BLaER1 (cell line): ENCODE data around the gene TSPAN9.
A peak's percentile ranks its signal among the peaks of the same experiment; 100 is the strongest.

ENCODE experiments used
- H3K27ac ChIP-seq: shearing (Covaris generic); formaldehyde crosslinking; 2 replicates; pipeline ENCODE4 v1.8.1; 2022
- H3K27me3 ChIP-seq: shearing (Covaris generic); formaldehyde crosslinking; 2 replicates; pipeline ENCODE4 v1.8.1; 2022
- H3K36me3 ChIP-seq: shearing (Covaris generic); formaldehyde crosslinking; 2 replicates; pipeline ENCODE4 v1.8.1; 2022
- H3K4me1 ChIP-seq: shearing (Covaris generic); formaldehyde crosslinking; 2 replicates; pipeline ENCODE4 v1.8.1; 2022
- H3K4me2 ChIP-seq: shearing (Covaris generic); formaldehyde crosslinking; 2 replicates; pipeline ENCODE4 v1.8.1; 2022
- H3K4me3 ChIP-seq: shearing (Covaris generic); formaldehyde crosslinking; 2 replicates; pipeline ENCODE4 v1.8.1; 2022
- H3K9ac ChIP-seq: shearing (Covaris generic); formaldehyde crosslinking; 2 replicates; pipeline ENCODE4 v1.8.1; 2022
- H3K9me3 ChIP-seq: shearing (Covaris generic); formaldehyde crosslinking; 2 replicates; pipeline ENCODE4 v1.8.1; 2022
- H4K20me1 ChIP-seq: shearing (Covaris generic); formaldehyde crosslinking; 2 replicates; pipeline ENCODE4 v1.8.1; 2022
- Cebpa-rat ChIP-seq: shearing (Covaris generic); IDR thresholded peaks from 2 replicates; pipeline ENCODE4 v1.8.1; 2022

TSPAN9 gene

DNA sequence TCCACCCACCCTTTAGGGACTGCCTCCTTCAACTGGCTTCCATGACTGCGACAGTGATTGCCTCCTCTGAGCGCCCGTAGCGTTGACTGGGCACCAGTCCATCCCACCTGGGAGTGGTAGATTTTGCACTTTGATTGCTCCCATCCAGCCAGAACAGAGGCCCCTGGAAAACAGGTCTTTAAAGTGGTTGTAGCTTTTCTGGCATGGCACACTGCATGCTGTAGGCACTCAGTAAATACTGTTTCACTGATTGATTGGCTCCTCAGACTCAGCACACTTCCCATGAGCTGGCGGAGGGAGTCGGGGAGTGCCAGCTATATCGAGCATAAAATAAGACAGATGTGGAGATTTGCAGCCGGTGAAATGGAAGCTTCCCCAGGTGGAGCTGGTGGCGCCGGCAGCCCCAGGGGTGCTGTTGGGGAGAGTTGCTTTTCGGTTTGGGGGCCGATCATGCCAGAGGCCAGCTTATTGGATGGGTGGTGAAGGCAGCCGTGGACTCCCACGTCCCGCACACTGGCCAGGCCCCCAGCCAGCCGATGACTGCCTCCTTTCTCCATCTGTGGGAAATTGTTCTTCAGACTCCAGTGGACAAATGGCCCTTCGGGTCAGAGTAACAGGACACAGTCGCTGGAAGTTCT, 200.2 kb downstream of the TSPAN9 start:
- Histone ChIP-seq H3K9ac (no peak overlapping the region), H3K36me3 (no peaks in the 10 kb centered on the region), H4K20me1 (no peaks in the 10 kb centered on the region), H3K9me3 (no peaks in the 10 kb centered on the region), H3K27me3 (no peaks in the 10 kb centered on the region), H3K4me2 (no peak overlapping the region), H3K27ac (no peak overlapping the region), H3K4me1 (peaks cover 86% of the 10 kb centered on the region), H3K4me3 (no peak overlapping the region)
- no peak for TF ChIP-seq Cebpa-rat

DNA sequence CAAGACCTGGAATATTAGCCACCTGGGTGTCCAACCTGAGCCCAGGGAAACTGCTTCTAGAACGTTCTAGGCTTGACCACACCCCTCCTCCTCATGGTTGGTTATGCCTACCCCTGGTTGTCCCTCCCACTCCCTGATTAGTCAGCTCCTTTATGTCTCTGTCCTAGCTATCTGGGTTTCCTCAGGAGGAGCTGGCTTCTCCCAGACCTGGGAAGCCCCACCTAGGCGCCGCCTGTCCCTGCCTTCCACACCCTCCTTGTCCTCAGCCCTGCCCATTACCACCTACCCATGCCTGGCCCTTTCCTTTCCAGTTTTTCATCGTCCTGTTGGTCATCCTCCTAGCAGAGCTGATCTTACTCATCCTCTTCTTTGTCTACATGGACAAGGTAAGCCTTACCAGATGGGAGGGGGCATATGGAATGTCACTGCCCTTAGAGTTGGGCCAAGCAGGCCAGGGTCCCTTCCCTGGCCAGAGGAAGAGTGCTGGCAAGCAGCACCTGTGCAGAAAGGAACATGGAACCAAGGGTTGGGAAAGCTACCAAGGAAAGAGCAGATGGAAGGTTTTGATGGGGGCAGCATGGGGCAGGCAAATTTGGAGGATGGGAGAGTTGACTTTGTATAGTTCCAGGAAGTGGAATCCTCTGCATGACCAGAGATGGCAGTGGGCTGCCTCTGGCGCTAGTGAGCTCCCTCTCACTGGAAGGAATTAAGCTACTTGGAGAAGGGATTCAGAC, 201.7 kb downstream of the TSPAN9 start:
- no peak for TF ChIP-seq Cebpa-rat
- Histone ChIP-seq H3K9me3 (no peaks in the 10 kb centered on the region), H3K9ac (no peak overlapping the region), H3K4me3 (no peak overlapping the region), H4K20me1 (no peaks in the 10 kb centered on the region), H3K4me1 (peaks cover 86% of the 10 kb centered on the region), H3K36me3 (no peaks in the 10 kb centered on the region), H3K27me3 (no peaks in the 10 kb centered on the region), H3K4me2 (peak overlapping the region; percentile 88), H3K27ac (peak overlapping the region; percentile 29; the same call in 1 of the 2 replicates)

DNA sequence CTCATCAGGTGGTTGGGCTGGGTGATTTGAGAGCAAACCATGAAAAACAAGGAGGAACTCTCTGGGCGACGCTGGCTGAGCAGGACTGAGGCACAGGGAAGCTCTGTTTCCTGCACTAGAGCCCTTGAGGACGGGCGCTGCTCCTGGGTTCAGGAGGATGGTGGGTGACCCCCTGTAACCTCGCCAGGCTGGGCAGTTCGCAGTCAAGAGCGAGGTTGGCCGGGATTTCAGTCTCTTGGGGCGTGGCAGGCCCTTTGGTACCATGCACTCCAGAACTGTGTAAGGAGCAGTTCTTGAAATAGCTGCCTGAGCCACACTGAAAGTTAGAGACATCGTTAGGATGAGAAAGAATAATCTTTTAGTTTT, 202.2 kb downstream of the TSPAN9 start:
- no peaks in the 10 kb centered on the region for H3K36me3 ChIP-seq
- peaks cover 86% of the 10 kb centered on the region for H3K4me1 ChIP-seq
- H3K27me3 ChIP-seq = no peaks in the 10 kb centered on the region
- no peak overlapping the region for H3K9ac ChIP-seq
- peak overlapping the region; percentile 88 for H3K4me2 ChIP-seq
- H4K20me1 ChIP-seq = no peaks in the 10 kb centered on the region
- no peaks in the 10 kb centered on the region for H3K9me3 ChIP-seq
- TF ChIP-seq Cebpa-rat = no peak
- no peak overlapping the region for H3K4me3 ChIP-seq
- peak overlapping the region; percentile 29; the same call in 1 of the 2 replicates for H3K27ac ChIP-seq

DNA sequence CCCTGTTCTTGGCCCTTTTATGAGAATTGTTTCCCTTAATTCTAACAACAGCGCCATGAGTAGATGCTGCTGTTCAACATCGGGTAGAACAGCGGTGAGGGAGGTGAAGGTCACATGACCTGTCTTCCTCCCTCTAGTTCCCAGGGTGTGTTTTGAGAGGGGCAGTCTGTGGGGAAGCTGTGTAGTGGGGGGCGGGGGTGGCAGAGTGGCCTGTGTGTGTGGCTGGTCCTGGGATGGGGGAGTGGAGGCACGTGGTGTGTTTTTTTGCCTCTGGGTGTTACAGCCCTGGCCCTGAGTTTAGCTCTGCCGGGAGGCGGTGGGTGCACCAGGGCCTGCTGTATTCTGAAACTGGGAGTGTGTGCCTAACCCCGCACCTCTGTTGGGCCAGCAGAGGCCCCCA, 202.7 kb downstream of the TSPAN9 start:
- Histone ChIP-seq H4K20me1 (no peaks in the 10 kb centered on the region), H3K9me3 (no peaks in the 10 kb centered on the region), H3K36me3 (no peaks in the 10 kb centered on the region), H3K4me1 (peaks cover 86% of the 10 kb centered on the region), H3K4me2 (peak overlapping the region; percentile 88), H3K9ac (no peak overlapping the region), H3K27ac (peak overlapping the region; percentile 77; the same call in 1 of the 2 replicates), H3K27me3 (no peaks in the 10 kb centered on the region), H3K4me3 (no peak overlapping the region)
- TF ChIP-seq Cebpa-rat = no peak

DNA sequence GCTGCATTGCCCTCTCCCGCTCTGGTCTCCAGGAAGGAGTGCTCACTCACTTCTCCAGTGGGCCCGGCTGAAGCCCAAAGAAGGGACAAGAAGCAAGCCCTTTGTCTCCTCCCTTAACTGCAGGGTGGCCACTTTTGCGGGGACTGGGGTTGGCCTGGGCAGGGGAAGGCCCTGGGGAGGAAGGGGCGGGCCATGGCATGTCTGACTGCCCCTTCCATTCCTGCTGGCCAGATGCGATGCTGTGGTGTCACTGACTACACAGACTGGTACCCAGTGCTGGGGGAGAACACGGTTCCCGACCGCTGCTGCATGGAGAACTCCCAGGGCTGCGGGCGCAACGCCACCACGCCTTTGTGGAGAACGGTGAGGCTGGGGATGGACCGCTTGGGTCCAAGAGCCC, 203.8 kb downstream of the TSPAN9 start:
- Histone ChIP-seq H3K27ac (peak overlapping the region; percentile 77), H3K4me2 (peak overlapping the region; percentile 88), H3K9ac (no peak overlapping the region), H3K27me3 (no peaks in the 10 kb centered on the region), H3K36me3 (no peaks in the 10 kb centered on the region), H4K20me1 (no peaks in the 10 kb centered on the region), H3K4me3 (no peak overlapping the region), H3K4me1 (peaks cover 86% of the 10 kb centered on the region), H3K9me3 (no peaks in the 10 kb centered on the region)
- no peak for TF ChIP-seq Cebpa-rat

DNA sequence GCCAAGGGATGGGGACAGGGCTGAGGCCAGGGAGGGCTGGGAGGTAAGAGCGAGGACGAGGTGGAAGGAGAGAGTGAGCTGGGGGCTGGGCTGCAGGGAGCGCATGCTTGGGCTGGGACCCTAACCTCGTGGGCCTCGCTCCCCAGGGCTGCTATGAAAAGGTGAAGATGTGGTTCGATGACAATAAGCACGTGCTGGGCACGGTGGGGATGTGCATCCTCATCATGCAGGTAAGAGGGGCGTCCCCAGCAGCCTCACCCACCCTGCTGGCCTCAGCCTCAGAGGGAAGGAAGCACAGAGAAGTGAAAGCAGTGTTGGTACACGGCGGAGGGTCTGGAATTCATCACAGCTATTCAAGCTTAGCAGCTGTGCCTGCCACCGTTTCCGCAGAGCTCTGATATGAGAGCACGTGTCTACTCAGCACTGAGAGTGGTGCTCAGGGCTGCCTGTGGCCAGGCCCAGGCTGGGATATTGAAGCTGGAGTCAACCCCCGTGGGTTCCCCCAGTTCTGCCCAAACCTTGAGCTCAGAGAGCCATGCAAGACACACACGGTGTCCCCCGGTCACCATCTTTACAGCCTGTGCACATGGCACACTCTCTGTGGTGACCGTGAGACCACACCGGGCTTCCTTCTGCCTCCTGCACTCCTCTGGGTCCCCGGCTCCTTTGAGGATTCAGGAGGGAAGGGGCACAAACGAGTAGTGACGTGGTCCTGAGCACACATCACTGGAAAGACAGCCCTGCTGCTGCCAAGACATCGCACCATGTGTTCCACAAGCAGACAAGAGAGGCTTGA, 204.6 kb downstream of the TSPAN9 start:
- H3K27ac ChIP-seq = peak overlapping the region; percentile 77
- H3K4me3 ChIP-seq = no peak overlapping the region
- peak overlapping the region; percentile 88 for H3K4me2 ChIP-seq
- H4K20me1 ChIP-seq = no peaks in the 10 kb centered on the region
- H3K4me1 ChIP-seq = peaks cover 86% of the 10 kb centered on the region
- TF ChIP-seq Cebpa-rat = no peak
- H3K9ac ChIP-seq = peak overlapping the region; percentile 17; the same call in 1 of the 2 replicates
- no peaks in the 10 kb centered on the region for H3K36me3 ChIP-seq
- H3K27me3 ChIP-seq = no peaks in the 10 kb centered on the region
- no peaks in the 10 kb centered on the region for H3K9me3 ChIP-seq

DNA sequence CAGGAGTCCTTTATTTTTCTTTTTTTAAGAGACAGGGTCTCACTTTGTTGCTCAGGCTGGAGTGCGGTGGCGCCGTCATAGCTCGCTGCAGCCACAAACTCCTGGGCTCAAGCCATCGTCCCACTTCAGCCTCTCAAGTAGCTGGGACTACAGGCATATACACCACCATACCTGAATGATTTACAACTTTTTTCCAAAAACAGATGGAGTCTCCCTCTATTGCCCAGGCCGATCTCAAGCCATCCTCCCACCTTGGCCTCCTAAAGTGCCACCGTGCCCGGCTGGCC, 205.1 kb downstream of the TSPAN9 start:
- Histone ChIP-seq H3K4me2 (peak overlapping the region; percentile 88), H3K27me3 (no peaks in the 10 kb centered on the region), H3K9ac (peak overlapping the region; percentile 17; the same call in 1 of the 2 replicates), H3K9me3 (no peaks in the 10 kb centered on the region), H3K27ac (peak overlapping the region; percentile 77), H4K20me1 (no peaks in the 10 kb centered on the region), H3K4me1 (peaks cover 91% of the 10 kb centered on the region), H3K4me3 (no peak overlapping the region), H3K36me3 (no peaks in the 10 kb centered on the region)
- TF ChIP-seq Cebpa-rat = no peak

DNA sequence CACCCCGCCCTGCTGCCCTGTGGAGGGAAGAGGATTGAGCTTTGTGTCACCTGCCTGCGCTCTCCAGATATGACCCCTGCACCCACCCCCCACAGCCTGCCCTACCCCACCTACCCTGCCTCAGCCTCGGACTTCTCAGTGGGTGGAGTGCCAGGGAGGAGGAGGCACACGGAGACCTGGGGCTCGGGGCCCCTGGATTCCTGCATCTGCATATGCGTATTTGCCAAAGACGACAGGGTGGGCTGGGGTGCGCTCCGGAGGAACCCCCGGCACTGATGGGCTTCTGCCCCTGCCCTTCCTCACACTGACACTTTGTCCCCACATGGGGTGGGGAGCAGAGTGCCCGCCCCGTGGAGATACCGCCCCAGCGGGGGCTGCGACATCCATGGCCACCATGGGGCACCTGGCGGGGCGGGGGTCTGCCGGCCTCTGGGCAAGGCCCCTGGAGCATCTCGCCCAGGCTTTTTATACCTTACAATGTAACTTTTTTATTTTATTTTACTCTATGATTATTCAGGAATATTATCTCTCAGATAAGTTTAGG, 206.0 kb downstream of the TSPAN9 start:
- Histone ChIP-seq H4K20me1 (no peaks in the 10 kb centered on the region), H3K27ac (peak overlapping the region; percentile 77; the same call in 1 of the 2 replicates), H3K27me3 (no peaks in the 10 kb centered on the region), H3K4me2 (peak overlapping the region; percentile 88), H3K36me3 (no peaks in the 10 kb centered on the region), H3K4me3 (no peak overlapping the region), H3K4me1 (peaks cover 97% of the 10 kb centered on the region), H3K9me3 (no peaks in the 10 kb centered on the region), H3K9ac (peak overlapping the region; percentile 1; the same call in 1 of the 2 replicates)
- no peak for TF ChIP-seq Cebpa-rat

DNA sequence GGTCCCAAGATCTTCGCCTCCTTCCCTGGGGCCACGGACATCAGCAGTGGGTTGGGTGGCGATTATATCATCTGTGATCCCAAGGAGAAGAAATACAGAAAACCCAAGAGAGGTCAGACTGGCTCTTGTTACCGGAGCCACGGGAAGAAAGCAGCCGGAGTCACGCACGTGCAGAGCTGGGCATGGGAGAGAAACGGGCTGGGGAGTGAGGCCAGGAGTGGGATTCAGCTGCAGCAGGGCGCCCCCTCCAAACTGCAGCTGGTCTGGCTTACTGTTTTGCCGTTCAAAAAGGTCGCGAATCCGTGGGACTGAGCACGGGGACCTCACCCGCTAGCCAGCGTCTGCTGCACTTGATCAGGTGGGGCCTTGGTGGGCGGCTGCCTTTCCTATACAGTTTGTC, 207.2 kb downstream of the TSPAN9 start:
- Histone ChIP-seq H3K9me3 (no peaks in the 10 kb centered on the region), H3K36me3 (no peaks in the 10 kb centered on the region), H3K27me3 (no peaks in the 10 kb centered on the region), H4K20me1 (no peaks in the 10 kb centered on the region), H3K9ac (peak overlapping the region; percentile 30; the same call in 1 of the 2 replicates), H3K27ac (peak overlapping the region; percentile 67), H3K4me3 (no peak overlapping the region), H3K4me2 (peak overlapping the region; percentile 88), H3K4me1 (peaks cover 85% of the 10 kb centered on the region)
- TF ChIP-seq Cebpa-rat = no peak
